ENCODE measurements around the gene NEK4. TPM values are rescaled to one million over a fixed set of nuclear protein-coding genes. Genes with fewer than 3 reads are reported as not detected.
"Not testable (repeated sequence)": the region's sequence is repeated elsewhere in the genome, so short reads cannot be mapped to it uniquely, and the experiment has no call there.

Gene NEK4
- polyA plus RNA-seq, 3 donors, result 24.2 to 28.7 (median 27.3) TPM

GRCh38 chr3:52743152-52743551, 27.6 kb downstream of the NEK4 start:
- no peak for DNase-seq (ENCODE audit: low read depth in 3 of 3, low spot score in 2 of 3)

GRCh38 chr3:52742418-52743041, 28.2 kb downstream of the NEK4 start:
- DNase-seq (ENCODE audit: low read depth in 3 of 3, low spot score in 2 of 3), result peak in 1 of 3 donors; percentile 12

- DNase-seq (ENCODE audit: low read depth in 3 of 3, low spot score in 2 of 3), result no peak
Observed at GRCh38 chr3:52739730-52740129, 31.0 kb downstream of the NEK4 start.

GRCh38 chr3:52733256-52733891, 37.4 kb downstream of the NEK4 start:
- DNase-seq (ENCODE audit: low read depth in 3 of 3, low spot score in 2 of 3), result no peak

- no peak for DNase-seq (ENCODE audit: low read depth in 3 of 3, low spot score in 2 of 3)
Observed at GRCh38 chr3:52731590-52731989, 39.1 kb downstream of the NEK4 start.

- DNase-seq (ENCODE audit: low read depth in 3 of 3, low spot score in 2 of 3), result no peak
Observed at GRCh38 chr3:52730681-52731080, 40.1 kb downstream of the NEK4 start.

GRCh38 chr3:52728753-52729152, 42.0 kb downstream of the NEK4 start:
- not testable (repeated sequence) for DNase-seq (ENCODE audit: low read depth in 3 of 3, low spot score in 2 of 3)

GRCh38 chr3:52724511-52724910, 46.2 kb downstream of the NEK4 start:
- DNase-seq (ENCODE audit: low read depth in 3 of 3, low spot score in 2 of 3), result no peak

GRCh38 chr3:52723935-52724334, 46.8 kb downstream of the NEK4 start:
- DNase-seq (ENCODE audit: low read depth in 3 of 3, low spot score in 2 of 3), result no peak

- DNase-seq (ENCODE audit: low read depth in 3 of 3, low spot score in 2 of 3), result no peak
Observed at GRCh38 chr3:52722491-52722890, 48.2 kb downstream of the NEK4 start.

GRCh38 chr3:52721730-52722008, 49.1 kb downstream of the NEK4 start:
- DNase-seq (ENCODE audit: low read depth in 3 of 3, low spot score in 2 of 3), result no peak

- no peak for DNase-seq (ENCODE audit: low read depth in 3 of 3, low spot score in 2 of 3)
Observed at GRCh38 chr3:52721002-52721729, 49.6 kb downstream of the NEK4 start.

- no peak for DNase-seq (ENCODE audit: low read depth in 3 of 3, low spot score in 2 of 3)
Observed at GRCh38 chr3:52719618-52720017, 51.1 kb downstream of the NEK4 start.

- no peak for DNase-seq (ENCODE audit: low read depth in 3 of 3, low spot score in 2 of 3)
Observed at GRCh38 chr3:52715714-52716305, 54.9 kb downstream of the NEK4 start.

- no peak for DNase-seq (ENCODE audit: low read depth in 3 of 3, low spot score in 2 of 3)
Observed at GRCh38 chr3:52714335-52715302, 56.1 kb downstream of the NEK4 start.

- DNase-seq (ENCODE audit: low read depth in 3 of 3, low spot score in 2 of 3), result no peak
Observed at GRCh38 chr3:52712291-52713212, 58.2 kb downstream of the NEK4 start.

GRCh38 chr3:52710512-52710911, 60.2 kb downstream of the NEK4 start:
- no peak for DNase-seq (ENCODE audit: low read depth in 3 of 3, low spot score in 2 of 3)

GRCh38 chr3:52707585-52707984, 63.2 kb downstream of the NEK4 start:
- DNase-seq (ENCODE audit: low read depth in 3 of 3, low spot score in 2 of 3), result no peak

All from right renal cortex interstitium (tissue), 3 donors.